Glomerular endothelial cell (primary cell): Measurements from ENCODE around the gene GPR89B. TPM values are rescaled to one million over a fixed set of nuclear protein-coding genes. Genes with fewer than 3 reads are reported as not detected.
"Not testable (repeated sequence)": the region's sequence is repeated elsewhere in the genome, so short reads cannot be mapped to it uniquely, and the experiment has no call there.

Experiments used
- DNase-seq: peaks from one replicate; pipeline ENCODE4 v3.0.0-alpha.2; 2011; ENCODE audit warnings: low read depth, low spot score; ENCODE audit errors: extremely low read depth
- total RNA-seq: library from RNA; depleted of rRNA; stranded (reverse); fragments of >200 nt; gene quantifications from 2 replicates; pipeline ENCODE4 v1.2.3, GENCODE V29; 2015

Gene GPR89B
- total RNA-seq: 7.5 and 20.8 TPM in 2 replicates

DNA sequence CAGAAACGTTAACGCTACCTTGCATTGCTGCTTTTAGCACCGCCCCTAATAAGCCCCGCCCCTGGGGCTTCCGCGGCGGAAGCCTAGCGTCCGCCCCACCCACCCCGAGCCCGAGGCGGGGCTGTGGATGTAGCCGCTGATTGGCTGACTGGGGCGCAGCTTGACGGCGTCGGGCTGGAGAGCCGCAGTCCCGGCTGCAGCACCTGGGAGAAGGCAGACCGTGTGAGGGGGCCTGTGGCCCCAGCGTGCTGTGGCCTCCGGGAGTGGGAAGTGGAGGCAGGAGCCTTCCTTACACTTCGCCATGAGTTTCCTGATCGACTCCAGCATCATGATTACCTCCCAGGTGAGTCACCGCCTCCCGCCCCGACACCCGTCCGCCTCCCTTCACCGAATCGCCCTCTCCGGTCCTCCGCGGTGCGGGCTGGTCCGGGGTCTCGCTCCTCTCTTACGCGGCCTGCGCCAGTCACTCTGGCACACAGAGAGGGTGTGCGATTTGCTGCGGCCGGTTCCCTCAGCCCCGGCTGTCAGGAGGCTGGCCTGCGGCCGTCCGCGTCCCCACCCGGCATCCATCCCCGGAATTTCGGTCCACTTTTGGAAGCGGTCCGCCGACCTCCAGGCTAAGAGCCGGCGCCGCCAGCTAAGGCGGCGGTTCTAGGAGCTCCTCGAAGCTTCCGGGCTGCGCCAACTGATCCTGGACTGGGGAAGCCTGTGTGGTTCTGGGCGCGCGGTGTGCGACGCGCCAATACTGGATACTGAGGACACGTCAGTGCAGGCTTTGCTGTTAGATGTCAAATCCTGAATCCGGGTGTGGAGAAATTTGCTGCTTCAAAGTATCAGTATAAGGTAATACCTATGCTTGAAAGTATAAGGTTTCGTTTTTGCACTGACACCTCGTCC lies at the start of gene GPR89B:
GPR89B (plus strand) TSS at position 185 of the 897 bp plus-strand sequence; CDS start at position 302, 117 bp downstream.
- peak; percentile 22 for DNase-seq

DNA sequence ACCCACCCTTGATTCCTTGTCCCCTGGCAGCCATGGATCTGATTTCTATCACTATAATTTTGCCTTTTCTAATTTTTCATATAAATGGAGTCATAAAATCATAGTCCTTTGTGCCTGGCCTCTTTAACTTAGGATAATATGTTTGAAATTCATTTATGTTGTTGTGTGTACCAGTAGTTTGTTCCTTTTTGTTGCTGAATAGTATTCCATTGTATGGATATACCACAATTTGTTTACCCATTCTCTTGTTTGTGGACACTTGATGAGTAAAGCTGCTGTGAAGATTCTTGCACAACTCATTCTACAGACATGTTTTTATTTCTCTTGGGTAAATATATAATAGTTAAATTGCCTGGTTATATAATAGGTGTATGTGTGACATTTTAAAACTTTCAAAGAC lies 48.3 kb upstream of the GPR89B start:
- no peak for DNase-seq

DNA sequence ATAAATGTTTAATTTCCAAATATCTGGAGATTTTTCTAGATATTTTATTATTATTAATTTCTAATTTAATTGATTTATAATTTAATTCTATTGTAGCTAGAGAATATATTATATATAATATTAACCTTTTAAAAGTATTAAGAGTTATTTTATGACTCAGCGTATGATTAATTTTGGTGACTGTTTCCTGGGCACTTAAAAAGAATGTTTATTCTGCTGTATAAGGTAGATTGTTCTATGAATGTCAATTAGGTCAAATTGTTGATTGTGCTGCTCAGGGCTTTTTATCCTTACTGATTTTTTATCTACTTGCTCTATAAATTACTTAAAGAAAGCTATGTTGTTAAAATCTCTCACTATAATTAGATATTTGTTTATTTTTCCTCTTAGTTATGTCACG lies 45.7 kb upstream of the GPR89B start:
- DNase-seq: no peak

DNA sequence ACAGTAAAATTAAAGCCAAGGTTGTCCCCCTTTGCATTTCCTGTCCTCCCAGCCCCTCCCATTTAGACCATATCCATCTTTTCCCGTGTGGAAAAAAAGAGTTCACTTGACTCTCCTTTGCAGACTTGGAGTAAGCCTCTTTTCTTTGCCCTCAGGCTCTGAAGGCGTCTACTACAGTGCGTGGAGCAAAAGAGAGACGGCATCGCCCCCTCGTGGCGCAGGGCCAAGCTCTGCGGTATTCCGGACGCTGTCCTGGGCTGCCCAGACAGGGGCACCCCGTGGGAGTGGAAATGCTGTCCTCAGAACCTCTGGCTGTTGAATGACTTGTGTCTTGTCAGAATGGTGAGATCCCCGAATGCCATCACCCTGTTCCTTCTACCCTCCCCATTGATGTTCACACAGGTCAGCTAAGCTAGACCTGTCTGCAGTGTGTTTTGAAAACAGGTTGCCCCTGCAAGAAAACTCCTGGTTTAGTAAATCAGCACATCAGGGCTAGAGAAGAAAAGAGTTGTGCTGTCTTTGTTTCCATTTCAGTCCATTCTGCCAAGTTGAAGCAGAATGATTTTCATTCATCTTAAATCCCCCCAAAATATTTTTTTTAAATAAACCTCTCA lies 37.9 kb upstream of the GPR89B start:
- DNase-seq: peak; percentile 45

DNA sequence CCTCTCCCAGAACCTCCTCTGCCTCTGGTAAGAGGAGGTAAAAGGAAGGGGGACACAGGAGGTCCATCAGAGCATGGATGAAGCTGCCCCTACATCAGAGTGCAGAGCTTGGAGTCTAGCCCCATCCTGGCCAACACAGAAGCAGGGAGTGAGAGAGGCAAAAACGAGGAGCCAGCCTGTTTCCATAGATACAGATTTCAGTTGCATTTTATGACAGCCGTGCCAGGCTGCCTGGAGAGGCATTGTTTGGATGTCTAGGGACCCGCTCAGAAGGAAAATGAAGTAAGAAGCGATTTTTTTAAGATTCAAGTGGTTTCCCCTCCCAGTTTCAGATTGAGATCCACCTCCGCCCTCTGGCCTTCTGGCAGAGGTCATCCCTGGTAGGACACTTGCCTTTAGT lies 37.1 kb upstream of the GPR89B start:
- no peak for DNase-seq

DNA sequence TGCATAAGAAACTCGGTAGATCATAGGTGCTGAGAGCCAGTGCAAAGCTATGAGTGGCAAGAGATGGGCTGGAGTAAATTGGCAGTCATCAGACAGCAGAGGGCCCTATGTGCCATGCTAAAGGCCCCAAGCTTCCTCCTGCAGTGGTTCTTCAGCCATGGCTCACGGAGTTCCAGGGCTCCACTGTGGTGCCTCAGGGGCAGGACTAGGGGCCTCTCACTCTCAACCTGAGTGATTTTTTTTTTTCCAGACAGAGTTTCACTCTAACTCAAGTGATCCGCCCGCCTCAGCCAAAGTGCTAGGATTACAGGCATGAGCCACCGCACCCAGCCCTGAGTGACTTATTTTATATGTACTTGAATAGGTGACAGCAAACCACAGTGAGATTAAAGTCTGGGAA lies 36.0 kb upstream of the GPR89B start:
- DNase-seq: no peak

DNA sequence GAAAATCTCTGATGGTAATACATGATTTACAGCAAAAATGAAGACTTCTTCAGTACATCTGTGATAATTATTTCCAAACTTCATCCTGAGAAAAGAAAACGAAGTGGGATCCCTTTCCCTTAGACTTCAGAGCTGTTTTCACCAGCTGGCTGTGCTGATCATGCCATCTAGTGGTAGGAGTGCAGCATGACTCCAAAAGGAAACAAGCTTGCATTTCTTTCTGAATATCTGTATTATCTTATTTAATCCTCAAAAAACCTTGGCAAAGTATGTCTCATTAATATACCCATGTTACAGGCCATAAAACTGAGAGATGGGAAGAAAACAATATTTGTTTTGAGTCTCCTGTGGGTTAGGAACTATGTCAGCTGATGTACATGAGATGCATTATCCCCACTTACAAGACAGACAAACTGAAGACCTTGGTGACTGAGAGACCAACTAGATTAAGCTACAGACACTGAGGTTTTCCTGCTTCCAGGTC lies 35.4 kb upstream of the GPR89B start:
- peak; percentile 36 for DNase-seq

DNA sequence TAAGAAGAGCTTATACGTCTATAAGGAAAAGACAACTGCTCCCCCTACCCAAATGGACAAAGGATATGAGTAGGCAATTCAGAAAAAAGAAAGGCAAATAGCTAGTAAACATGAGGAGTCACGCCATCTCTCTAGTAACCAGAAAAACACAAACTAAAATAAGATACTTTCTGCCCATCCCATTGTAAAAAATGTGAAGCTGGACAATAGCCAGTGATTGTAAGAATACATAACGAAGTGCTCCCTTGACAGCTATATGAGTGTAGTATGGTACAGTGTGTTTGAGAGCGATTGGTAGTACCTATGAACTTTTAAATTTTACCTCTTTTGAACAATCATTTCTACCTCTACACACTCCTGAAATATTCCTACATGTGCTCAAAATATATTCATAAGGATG lies 33.1 kb upstream of the GPR89B start:
- no peak for DNase-seq

DNA sequence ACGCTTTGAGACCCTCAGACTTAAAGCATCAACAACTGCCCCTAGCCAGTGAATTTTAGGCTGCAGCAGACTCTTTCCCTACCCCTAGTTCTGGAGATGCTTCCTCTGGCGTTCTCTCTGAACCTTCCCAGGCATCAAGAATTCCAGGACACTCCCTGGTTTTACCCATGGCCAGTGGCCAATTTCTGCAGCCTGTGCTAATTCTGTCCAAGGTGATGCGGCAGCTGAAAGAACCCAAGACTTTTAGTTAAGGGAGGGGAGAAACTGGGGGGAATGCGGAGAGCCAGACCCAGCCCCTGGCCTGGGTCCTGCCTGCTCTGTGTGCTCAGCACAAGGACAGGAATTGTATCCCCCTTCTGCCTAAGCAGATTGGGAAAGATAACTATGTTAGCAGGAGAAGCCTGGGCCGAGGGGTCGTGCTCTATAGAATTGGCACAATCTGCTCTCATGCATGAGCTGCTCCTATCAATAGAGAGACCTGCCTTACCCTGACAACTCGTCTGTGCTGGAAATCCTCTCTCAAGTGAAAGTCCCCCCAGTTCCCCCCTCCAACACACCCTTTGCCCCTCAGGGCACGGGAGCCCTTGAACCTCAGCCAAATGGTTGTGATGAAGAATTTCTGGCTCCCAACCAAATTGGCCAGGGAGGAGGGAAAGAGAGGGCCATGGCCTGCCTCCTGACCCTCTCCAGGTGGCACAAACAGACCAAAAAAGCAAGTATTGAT lies 31.0 kb upstream of the GPR89B start:
- no peak for DNase-seq

DNA sequence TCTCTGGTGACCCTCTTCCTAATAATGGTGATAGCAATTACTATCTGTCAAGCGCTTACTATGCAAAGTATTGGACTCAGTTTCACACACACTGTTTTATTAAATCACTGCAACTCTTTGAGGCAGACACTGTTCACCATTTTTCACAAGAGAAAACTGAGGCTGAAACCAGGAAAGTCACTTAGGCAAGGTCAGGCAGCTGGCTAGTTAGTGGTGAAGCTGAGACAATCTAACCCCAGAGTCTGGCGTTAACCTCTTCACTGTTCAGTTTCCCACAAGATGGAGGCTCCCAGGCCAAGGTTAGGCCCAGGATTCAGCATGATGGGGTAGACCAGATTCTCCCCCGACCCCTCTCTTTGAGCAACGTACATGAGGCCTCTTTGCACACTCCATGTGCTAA lies 30.4 kb upstream of the GPR89B start:
- no peak for DNase-seq

DNA sequence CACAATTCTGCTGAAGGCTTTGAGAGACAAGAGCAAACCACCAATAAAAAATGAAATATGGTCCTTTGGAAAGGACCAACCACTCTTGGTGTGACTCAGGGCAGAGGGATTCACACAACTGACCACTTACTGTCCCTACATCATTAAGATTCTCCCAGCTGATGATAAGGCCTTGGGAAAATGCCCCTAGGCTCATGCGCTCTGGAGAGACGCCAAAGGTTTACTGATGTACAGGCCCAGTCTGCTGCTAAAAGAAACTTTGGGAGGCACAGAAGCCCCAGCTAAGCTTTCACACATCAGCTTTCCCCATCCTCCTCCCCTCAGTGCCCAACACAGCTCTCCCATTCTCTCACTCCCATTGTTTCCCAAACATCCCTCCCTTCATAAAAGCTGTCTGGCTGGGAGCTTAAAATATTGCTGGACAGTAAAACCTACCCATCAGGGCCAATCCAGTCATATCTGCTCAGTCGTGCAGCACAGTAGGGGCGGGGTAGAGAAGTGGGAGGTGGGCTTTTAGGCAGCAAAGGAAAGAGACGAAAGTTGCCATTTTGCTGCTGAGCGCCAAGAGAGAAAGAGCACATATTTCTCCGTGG lies 25.9 kb upstream of the GPR89B start, which contains the start of gene GJA8:
GJA8 (plus strand) TSS at position 543 of the 593 bp plus-strand sequence. CDS start 5,161 bp downstream, outside the sequence.
- DNase-seq: no peak

DNA sequence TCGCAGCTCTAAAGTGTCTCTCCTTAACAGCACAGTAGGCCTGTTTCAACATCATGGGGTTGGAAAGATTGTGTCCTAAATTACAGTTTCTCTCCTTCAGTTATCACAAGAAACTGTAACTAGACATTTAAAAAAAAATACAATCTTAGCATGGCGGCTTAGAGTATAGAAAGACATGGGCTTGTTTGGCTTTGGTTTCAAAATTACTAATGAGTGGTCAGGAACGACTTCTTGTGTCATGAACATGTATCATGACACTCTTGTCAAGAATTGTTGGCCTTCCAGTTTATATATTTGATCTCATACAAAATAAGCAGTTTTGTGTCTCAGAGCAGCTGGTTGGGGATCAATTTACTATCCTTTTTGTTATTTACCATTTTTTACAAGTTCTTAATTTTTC lies 23.5 kb upstream of the GPR89B start:
- DNase-seq: no peak

DNA sequence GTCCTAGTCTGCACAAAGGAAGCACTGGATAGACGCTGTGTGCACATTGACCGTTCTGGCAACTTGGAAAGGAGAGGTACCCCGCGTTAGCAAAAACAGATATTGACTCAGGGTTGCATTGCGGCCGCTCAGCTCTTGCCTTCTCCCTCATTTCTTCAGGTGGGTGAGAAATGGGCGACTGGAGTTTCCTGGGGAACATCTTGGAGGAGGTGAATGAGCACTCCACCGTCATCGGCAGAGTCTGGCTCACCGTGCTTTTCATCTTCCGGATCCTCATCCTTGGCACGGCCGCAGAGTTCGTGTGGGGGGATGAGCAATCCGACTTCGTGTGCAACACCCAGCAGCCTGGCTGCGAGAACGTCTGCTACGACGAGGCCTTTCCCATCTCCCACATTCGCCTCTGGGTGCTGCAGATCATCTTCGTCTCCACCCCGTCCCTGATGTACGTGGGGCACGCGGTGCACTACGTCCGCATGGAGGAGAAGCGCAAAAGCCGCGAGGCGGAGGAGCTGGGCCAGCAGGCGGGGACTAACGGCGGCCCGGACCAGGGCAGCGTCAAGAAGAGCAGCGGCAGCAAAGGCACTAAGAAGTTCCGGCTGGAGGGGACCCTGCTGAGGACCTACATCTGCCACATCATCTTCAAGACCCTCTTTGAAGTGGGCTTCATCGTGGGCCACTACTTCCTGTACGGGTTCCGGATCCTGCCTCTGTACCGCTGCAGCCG lies 20.3 kb upstream of the GPR89B start:
- no peak for DNase-seq

DNA sequence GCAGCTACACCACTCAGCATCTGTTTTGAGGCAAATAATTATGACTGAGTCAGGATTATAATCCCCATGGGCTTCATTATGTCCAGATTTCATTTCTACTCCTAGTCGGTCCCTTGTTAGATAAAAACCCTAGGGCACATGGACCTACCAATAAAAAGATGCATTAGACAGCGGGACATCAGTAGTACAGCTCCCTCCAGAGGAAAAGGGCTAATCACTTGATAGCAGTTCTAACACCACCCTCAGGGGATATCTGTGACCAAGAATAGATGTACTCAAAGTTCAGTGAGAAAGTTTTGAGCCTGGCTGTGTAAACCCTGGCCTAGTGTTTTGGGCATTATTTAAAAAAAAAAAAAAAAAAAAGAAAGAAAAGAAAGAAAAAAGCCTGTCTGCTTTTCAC lies 15.7 kb upstream of the GPR89B start:
- DNase-seq: no peak

DNA sequence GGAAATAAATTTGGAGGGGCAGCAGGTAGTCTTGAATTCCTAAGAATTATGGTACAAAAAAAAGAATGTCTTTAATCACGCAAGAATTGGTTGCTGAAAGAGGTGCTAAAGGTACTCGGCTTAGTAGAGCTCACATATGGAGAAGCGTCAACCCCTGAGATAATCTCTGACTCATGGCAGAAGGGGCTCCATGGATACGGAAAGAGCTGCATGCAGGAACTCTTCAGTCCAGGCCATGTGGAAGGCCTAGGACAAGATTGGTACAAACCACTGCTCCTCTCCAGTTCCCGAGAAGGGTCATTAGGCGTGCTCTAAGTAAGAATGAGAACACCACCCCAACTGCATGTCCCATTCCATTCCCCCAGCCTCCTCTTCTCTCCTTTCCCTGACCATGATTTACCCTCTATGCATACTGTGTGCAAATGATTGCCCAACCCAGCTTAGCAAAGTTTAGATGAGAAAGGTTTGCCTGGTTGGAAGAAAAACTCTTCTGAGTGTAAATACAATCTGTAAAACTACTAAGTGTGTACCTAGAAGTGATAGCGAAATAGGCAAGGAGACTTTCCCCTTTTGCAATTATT lies 14.8 kb upstream of the GPR89B start:
- DNase-seq: no peak

DNA sequence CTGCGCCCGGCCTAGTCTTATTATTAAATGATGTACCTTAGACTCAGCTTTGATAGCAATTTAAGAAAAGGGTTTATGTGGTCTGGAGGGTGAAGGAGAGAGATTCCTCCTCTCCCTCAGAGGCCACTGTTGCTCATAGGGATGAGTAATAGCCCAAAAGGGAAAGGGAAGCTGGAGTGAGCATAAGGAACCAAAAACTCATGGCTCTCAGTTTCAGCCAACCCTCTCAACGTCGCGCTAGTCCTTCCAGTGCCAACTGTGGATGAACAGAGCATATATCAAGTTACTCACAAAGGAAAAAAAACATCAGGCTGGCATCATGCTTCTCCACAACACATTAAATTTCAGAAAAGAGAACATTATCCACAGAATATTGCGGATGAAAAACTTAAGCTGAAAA lies 8.3 kb upstream of the GPR89B start:
- DNase-seq: no peak

DNA sequence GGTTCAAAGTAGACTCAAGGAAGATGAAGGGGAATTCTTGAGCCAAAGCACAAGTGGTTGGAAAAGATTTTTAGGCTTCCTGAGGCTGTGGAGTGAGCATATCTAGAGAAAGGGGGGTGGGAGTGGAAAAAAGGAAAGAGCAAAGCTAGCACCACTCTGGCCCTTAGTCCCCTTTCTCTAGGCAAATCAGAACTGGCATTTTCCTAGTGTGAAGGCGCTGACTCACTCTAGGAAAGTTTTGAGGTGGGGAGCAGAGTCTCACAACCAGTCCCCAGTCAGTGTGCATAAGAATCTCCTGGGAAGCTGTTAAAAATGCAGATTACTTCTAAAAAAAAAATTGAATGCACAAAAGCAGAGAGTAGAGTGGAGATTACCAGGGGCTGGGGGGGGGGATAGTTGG lies 3.4 kb upstream of the GPR89B start:
- DNase-seq: no peak

DNA sequence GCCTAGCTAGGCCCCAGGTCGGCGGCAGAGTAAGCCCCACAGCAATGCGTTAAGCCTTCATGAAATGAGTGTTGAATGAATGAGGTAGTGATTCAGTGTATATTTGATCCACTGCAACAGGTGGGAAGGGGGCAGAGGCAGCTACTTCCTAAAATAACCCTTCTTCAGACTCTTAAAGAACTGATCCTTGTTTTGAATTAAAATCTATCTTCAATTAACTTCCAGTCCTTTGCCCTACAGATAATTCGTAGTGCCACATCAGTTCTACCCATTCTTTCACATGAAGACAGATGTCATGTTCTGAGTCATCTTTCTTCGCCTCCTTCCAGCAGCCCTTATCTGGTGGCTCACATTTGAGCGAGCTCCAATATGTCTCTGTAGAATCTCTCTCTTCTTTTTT lies 1.0 kb upstream of the GPR89B start:
- not testable (repeated sequence) for DNase-seq

DNA sequence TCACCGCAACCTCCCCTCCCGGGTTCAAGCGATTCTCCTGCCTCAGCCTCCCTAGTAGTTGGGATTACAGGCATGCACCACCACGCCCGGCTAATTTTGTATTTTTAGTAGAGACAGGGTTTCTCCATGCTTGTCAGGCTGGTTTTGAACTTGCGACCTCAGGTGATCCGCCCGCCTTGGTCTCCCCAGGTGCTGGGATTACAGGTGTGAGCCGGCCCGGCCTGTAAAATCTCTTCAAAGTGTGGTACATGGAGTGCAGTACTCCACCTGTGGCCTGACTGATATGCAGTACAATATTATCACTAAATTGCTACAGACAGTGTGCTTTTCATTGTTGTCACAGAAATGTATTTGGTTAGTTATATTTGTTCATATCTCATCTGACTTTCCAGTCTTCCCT lies 531 bp upstream of the GPR89B start:
- not testable (repeated sequence) for DNase-seq

DNA sequence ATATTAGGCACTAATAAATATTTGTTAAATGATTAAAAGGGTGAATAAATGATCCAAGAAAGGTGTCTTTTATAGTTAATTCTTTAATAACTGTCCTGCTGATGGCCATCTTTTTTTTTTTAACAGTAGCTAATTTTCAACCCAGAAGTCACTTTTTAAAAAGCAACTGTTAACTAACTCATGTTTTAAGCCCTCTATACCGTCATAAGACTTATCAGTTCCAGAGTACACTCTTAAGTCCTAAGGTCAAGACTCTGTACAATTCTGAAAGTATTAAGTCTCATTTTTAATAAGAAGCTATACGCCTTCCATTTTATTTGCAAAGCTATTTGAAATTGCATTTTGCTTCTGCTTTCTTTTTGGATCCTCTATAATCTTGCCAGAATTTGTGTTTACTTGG lies 2.9 kb downstream of the GPR89B start:
- not testable (repeated sequence) for DNase-seq
